Measurements from ENCODE around the gene PTPRD. TPM values are rescaled to one million over a fixed set of nuclear protein-coding genes. Genes with fewer than 3 reads are reported as not detected.

The PTPRD gene
- total RNA-seq, 1 experiment from 2014 or later: 0.02 TPM

GRCh38 chr9:8680658-8681057 lies 1932.1 kb downstream of the PTPRD start:
- H3K27ac ChIP-seq (ENCODE audit: low read depth, low read length): no peak overlapping the region
- no peaks in the 10 kb centered on the region for H4K20me1 ChIP-seq (ENCODE audit: insufficient read depth)
- ChIA-PET CTCF (no interaction called here), POLR2A (no interaction called here), RAD21 (ENCODE audit: low non-redundant PET in 1 of 2, low total read pairs in 2 of 2, uncharacterized antibody in 2 of 2, unreplicated experiment in 2 of 2) (no interaction called here)
- H3K36me3 ChIP-seq (ENCODE audit: control insufficient read depth in 1 of 2, insufficient read depth in 2 of 2, low read length in 2 of 2): no peaks in the 10 kb centered on the region
- H3K79me2 ChIP-seq (ENCODE audit: insufficient read depth, low read length): no peaks in the 10 kb centered on the region
- H3K4me3 ChIP-seq (replicated peaks in 1 of 2; ENCODE audit: low read depth in 1 of 2, low read length in 2 of 2): no peak overlapping the region
- TF ChIP-seq CBX3 (IDR thresholded peaks at IDR 0.05; ENCODE audit: low read depth) (no peak), ELF1 (IDR thresholded peaks at IDR 0.05; ENCODE audit: borderline replicate concordance, low read depth) (no peak), CEBPB (IDR thresholded peaks at IDR 0.05; ENCODE audit: low read depth) (no peak), POLR2AphosphoS5 (IDR thresholded peaks at IDR 0.05; ENCODE audit: low read depth, low read length) (no peak), SP1 (IDR thresholded peaks at IDR 0.05; ENCODE audit: low read depth) (no peak), RAD21 (IDR thresholded peaks at IDR 0.05; ENCODE audit: low read depth) (no peak), JUND (IDR thresholded peaks at IDR 0.05) (no peak), POLR2A (IDR thresholded peaks at IDR 0.05; ENCODE audit: borderline replicate concordance, extremely low read depth, insufficient read depth, insufficient read length) (no peak), EGR1 (IDR thresholded peaks at IDR 0.05; ENCODE audit: low read depth) (no peak), MAX (IDR thresholded peaks at IDR 0.05) (no peak), EZH2phosphoT487 (IDR thresholded peaks at IDR 0.05; ENCODE audit: borderline replicate concordance) (no peak), ZNF274 (IDR thresholded peaks at IDR 0.05; ENCODE audit: low read depth, low read length) (no peak), SIN3A (IDR thresholded peaks at IDR 0.05; ENCODE audit: low read depth) (no peak)
- H2AFZ ChIP-seq (ENCODE audit: low read depth, low read length, poor library complexity, severe bottlenecking): no peak overlapping the region
- DNase-seq (ENCODE audit: low read depth, low spot score) (no peak), ATAC-seq (no peak)
- no TSS peak for BruUV-seq (replicated peaks)
- H3K9me3 ChIP-seq (ENCODE audit: control insufficient read depth in 1 of 2, insufficient read depth in 1 of 2, low read depth in 1 of 2, low read length in 2 of 2): peaks cover 18 to 30% of the 10 kb centered on the region in 2 experiments; a peak in 2 of 4 replicates
- no peak overlapping the region for H3K4me2 ChIP-seq (ENCODE audit: low read length)
- intact Hi-C loops (cut with micrococcal nuclease): no loop called here
- no peaks in the 10 kb centered on the region for H3K27me3 ChIP-seq (ENCODE audit: insufficient read depth, low read length)
- no peak overlapping the region for H3K9ac ChIP-seq (ENCODE audit: low read length)
- H3K9me2 ChIP-seq (ENCODE audit: insufficient read depth): no peaks in the 10 kb centered on the region
- no peaks in the 10 kb centered on the region for H3K4me1 ChIP-seq (ENCODE audit: control insufficient read depth in 1 of 2, insufficient read depth in 2 of 2, low read length in 2 of 2)

- ChIA-PET RAD21 (ENCODE audit: low non-redundant PET in 1 of 2, low total read pairs in 2 of 2, uncharacterized antibody in 2 of 2, unreplicated experiment in 2 of 2) (no interaction called here), CTCF (no interaction called here), POLR2A (no interaction called here)
- no peak for TF ChIP-seq EGR1 (IDR thresholded peaks at IDR 0.05; ENCODE audit: low read depth)
- TF ChIP-seq MAX (IDR thresholded peaks at IDR 0.05): no peak
- no peak for TF ChIP-seq ELF1 (IDR thresholded peaks at IDR 0.05; ENCODE audit: borderline replicate concordance, low read depth)
- no peak for TF ChIP-seq CBX3 (IDR thresholded peaks at IDR 0.05; ENCODE audit: low read depth)
- TF ChIP-seq JUND (IDR thresholded peaks at IDR 0.05): no peak
- no peak for TF ChIP-seq POLR2A (IDR thresholded peaks at IDR 0.05; ENCODE audit: borderline replicate concordance, extremely low read depth, insufficient read depth, insufficient read length)
- TF ChIP-seq FOSL1 (IDR thresholded peaks at IDR 0.05; ENCODE audit: low read depth): no peak
- no peak for TF ChIP-seq EZH2phosphoT487 (IDR thresholded peaks at IDR 0.05; ENCODE audit: borderline replicate concordance)
- no peak for TF ChIP-seq ZBTB33 (IDR thresholded peaks at IDR 0.05; ENCODE audit: extremely low read depth, insufficient replicate concordance, low read length)
- BruUV-seq (replicated peaks): no TSS peak
- Histone ChIP-seq H3K9ac (ENCODE audit: low read length) (no peak overlapping the region), H3K4me2 (ENCODE audit: low read length) (no peak overlapping the region), H3K9me2 (ENCODE audit: insufficient read depth) (no peaks in the 10 kb centered on the region), H3K36me3 (ENCODE audit: control insufficient read depth in 1 of 2, insufficient read depth in 2 of 2, low read length in 2 of 2) (no peaks in the 10 kb centered on the region), H3K27ac (ENCODE audit: low read depth, low read length) (no peak overlapping the region), H4K20me1 (ENCODE audit: insufficient read depth) (no peaks in the 10 kb centered on the region), H3K4me1 (ENCODE audit: control insufficient read depth in 1 of 2, insufficient read depth in 2 of 2, low read length in 2 of 2) (no peaks in the 10 kb centered on the region), H3K9me3 (ENCODE audit: control insufficient read depth in 1 of 2, insufficient read depth in 1 of 2, low read depth in 1 of 2, low read length in 2 of 2) (peaks cover 17 to 27% of the 10 kb centered on the region in 2 experiments; a peak in 2 of 4 replicates), H3K4me3 (replicated peaks in 1 of 2; ENCODE audit: low read depth in 1 of 2, low read length in 2 of 2) (no peak overlapping the region), H3K27me3 (ENCODE audit: insufficient read depth, low read length) (no peaks in the 10 kb centered on the region), H2AFZ (ENCODE audit: low read depth, low read length, poor library complexity, severe bottlenecking) (no peak overlapping the region), H3K79me2 (ENCODE audit: insufficient read depth, low read length) (no peaks in the 10 kb centered on the region)
- ATAC-seq (no peak), DNase-seq (ENCODE audit: low read depth, low spot score) (no peak)
- intact Hi-C loops (cut with micrococcal nuclease): no loop called here
Observed at GRCh38 chr9:8680157-8680556, 1932.6 kb downstream of the PTPRD start.
